NOMO-1 treated with dmso at 0.1 percent for 144 hours (cell line): ENCODE data around the gene TP53I3.
"Not testable (repeated sequence)": the region's sequence is repeated elsewhere in the genome, so short reads cannot be mapped to it uniquely, and the experiment has no call there.

Experiments used
- DNase-seq: peaks from one replicate; lab custom pipeline; 2025; ENCODE audit not compliant: unreplicated experiment; lab: John Stamatoyannopoulos, UW

The TP53I3 gene

DNA sequence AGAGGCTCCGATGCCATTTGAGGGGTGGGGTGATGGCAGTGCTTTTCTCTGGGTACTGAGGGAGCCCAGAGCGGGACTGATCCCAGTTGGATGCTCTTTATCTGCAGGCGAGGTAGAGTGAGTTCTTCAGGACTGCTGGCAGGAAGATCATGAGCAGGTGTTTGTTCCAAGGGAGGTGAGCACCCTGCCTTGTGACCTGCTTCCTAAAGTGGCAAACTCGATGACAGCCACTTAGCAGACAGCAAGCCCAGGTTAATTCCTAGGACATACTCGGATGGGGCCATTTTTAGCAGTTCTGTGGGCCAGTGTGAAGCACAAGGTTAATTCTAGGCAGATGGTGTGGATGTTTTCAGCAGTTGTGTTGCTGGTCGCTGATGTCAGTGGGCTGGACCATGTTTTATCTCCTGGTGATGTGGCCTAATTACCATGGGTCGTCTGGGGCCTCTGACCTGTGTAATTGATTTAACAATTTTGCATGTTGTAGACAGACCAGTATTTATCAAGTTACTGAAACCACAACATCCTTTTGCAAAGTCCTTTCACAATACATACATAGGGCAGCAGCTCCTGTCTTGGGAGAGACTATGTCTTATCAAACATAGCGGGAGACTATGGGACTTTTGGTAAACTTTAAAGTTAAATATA lies 30.1 kb downstream of the TP53I3 start:
- DNase-seq, result no peak

DNA sequence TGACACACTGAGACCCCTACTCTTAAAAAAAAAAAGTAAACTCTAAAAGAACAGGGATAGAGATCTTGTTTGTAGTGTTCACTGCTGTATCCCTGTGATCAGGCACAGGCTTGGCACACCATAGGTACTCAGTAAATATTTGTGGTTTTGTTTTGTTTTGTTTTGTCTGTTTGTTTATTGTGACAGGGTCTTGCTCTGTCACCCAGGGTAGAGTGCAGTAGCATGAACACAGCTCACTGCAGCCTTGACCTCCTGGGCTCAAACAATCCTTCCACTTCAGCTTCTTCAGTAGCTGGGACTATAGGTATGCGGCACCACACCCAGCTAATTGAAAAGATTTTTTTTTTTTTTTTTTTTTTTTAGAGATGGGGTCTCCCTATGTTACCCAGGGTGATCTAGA lies 31.7 kb downstream of the TP53I3 start:
- no peak for DNase-seq

DNA sequence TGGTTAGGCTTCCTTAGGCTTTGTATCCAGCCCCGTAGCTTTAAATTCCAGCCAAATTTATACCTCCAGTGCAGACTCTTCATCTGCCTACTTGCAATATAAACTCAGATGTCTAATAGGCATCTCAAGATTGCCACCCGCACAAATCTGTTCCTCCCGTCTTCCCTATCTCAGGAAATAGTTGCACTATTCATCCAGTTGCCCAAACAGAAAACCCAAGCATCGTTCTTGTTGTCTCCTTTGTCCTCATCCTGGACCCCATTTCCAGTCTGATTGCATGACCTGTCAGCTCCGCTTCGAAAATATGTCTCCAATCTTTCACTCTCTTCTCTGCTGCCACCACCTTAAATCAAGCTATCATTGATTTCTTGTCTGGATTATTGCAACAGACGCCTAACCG lies 32.8 kb downstream of the TP53I3 start:
- no peak for DNase-seq

DNA sequence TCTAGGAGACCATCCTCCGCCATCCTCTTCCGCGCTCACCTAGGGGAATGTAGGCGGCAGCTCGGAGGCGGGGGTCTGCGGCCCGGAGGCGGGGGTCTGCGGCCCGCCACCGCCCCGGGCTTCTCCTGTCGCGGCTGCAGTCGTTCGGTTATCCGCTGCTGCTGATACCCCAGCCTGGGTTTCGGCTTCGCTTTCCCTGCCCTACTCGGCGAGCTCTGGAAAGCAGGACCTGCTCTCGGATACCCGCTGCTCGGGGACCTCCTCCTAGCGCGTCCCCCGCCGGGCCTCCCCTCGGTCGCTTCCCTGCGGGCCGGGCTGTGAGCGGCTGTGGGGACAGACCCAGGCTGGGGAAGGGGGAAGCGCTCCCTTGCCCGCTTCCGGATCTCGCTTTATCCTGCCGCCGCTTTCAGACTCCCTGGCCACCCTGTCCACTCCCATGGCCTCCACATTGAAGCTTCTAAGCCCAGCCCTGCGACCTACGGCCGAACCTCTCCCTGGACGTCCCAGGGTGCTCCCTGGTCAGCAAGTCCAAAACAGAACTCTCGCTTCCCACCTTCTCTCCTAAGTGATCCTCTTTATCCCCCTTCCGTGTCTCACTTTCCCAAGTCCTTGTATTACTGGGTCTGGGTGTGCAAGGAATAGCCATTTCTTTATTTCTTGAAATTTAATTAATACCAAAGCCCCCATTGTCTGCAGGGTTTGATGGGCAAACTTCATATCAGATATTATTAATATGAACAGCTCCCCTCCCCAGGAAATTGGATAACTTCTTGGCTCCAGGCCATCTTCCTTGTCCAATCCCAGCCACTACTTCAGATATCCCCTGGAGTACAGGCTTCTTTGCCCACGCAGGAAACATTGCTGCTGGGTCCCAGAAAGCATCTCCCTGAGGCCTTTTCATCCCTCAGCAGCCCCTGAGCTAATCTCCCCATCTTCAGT lies 34.3 kb downstream of the TP53I3 start:
- no peak for DNase-seq

DNA sequence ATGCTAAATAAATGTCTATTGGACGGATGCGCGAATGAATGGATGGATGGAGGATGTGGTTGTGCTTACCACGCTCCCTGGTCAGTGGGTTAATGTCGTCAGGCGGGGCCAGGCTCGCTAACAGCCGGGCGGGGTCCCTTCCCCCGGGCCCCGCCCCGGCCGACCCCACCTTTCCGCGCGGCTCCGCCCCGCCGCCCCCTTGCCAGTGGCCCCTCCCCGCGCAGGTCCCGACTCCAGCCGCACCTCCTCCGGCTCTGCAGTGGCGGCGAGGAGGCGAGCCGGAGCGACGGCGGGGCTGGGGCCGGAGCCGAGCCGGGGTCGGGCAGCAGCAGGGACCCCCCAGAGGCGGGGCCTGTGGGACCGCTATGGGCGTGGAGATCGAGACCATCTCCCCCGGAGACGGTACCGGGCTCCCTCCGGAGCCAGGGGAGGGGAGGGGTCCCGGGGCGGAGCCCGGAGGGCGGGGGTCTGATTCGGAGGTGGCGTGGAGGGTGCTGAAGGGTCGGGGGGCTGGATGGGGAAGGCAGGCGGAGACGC lies 35.1 kb downstream of the TP53I3 start, which contains the start of gene FKBP1B:
TSS of gene FKBP1B (plus strand) at position 257 of the 537 bp plus-strand sequence. CDS start at position 366, 109 bp downstream.
- DNase-seq, result no peak

DNA sequence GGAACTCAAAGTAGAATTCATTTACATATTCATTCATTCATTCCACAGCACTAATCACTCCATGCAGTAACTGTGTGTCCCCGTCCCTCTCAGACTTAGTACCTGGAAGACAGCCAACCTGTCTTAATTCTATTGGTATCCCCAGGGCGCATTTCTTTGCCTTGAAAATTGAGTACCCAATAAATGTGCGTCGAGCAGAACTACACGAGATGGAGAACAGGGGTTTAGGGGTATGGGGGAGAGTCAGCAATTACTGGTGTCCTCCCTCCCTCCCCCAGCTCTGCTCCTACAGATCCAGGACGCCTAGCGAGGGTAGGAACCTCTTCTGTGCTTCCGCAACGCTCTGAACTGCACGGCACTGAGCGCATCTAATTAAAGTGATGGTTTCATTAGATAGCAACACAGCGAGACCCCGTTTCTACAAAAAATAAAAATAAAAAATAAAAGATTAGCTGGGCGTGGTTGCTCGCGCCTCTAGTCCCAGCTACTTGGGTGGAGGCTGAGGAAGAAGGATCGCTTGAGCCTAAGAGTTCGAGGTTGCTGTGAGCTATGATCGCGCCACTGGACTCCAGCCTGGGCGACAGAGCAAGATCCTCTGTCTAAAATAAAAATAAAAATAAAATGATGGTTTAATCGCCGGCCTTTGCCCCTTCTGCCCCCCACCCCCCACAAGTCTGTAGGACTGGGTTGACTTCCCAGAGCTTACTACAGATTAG lies 35.7 kb downstream of the TP53I3 start:
- no peak for DNase-seq

DNA sequence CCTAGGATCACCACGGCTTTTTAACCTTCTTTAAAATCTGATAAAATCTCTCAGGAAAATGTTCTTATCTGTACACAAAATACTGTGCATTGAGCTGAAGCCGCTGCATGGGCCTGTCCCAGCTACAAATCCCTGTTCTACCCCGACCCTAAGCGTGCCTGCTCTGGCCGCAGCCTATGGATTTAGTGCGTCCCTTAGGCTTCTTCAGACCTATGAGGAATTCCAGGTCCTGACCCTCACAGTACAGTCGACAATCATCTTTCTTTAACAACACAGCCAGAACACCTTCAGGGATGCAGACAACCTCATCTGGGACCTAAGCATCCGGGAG lies 37.0 kb downstream of the TP53I3 start:
- no peak for DNase-seq

DNA sequence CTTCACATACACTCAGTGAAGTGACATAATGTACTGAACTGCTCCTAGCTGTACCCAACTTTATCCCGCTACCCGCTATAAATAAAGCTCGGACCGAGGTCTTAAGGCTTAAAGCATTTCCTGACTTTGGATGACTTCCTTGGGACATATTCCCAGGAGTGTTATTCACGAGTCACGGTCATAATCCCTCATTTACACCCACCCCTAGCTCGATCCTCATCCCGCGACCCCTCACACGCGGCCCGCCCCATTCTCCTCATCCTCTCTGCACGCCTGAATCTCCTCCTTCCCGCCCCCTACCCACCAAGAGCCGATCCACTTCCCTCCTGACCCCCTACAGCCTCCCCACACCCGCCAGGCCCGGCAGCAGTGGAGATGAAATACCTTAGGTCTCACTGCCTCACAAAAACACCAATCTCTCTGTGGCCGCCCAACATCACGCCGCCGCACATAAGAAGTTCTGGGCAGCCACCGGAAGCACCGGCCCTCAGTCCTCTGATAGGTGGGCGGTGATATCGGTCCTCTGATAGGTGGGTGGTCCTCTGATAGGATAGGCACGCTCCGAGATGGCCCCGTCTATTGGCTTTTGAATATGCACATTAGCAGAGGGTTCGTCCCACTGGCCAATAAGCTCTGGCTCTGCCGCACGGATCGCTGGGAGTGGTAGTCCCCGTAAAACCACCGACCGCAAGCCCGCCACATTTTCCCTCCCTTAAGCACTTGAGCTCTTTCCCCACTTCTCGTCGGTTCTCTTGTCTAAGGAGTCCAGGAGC lies 37.5 kb downstream of the TP53I3 start, which contains the start of gene WDCP:
TSS of gene WDCP (minus strand) at position 462 of the 773 bp plus-strand sequence. CDS start 7,897 bp downstream, outside the sequence.
- DNase-seq, result peak; percentile 98

DNA sequence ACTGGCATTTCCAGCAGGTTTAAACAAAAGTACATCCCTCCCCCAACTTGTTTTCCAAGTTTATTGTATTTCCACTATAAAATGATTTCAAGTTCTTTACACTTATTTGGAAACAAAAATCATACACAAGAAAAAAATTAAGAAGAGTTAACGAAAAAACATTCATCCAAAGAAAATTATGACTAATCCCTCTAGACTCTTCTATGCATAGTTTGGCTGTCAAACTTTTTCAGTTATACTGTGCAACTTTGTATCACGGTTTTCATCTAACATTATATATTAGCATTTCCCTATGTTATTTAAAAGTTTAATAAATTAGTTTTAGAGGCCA lies 38.1 kb downstream of the TP53I3 start:
- no peak for DNase-seq

DNA sequence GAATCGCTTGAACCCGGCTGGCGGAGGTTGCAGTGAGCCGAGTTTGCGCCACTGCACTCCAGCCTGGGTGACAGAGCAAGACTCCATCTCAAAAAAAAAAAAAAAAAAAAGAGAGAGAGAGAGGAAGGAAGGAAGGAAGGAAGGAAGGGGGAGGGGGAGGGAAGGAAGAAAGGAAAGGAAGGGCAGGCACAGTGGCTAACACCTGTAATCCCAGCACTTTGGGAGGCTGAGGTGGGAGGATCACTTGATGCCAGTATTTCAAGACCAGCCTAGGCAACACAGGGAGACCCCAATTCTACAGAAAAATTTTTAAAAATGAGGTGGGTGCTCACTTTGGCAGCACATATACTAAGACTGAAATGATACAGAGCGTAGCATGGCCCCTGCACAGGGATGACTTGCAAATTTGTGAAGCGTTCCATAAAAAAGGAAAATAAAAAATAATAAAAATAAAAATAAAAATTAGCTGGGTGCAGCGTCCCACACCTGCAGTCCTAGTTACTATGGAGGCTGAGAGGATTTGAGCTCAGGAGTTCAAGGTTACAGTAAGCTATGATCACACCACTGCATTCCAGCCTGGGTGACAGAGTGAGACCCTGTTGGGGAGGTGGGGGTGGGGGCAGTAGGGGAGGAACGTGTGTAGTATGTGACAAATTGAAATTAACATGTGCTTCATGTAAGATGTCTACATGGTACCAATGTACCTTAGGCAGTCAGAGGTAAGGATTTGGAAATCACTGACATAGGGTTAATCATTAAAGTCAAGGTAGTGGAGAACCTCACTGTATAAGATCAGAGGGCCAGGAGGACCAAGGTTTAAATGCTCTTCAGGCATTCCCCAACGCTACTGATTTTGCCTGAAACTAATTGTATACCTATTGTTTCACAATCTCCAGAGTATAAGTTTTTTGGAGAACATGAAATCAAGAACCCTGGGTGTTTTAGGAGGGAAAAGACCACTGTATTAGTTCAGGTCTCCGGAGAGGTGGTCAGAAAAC lies 38.8 kb downstream of the TP53I3 start:
- DNase-seq, result no peak

DNA sequence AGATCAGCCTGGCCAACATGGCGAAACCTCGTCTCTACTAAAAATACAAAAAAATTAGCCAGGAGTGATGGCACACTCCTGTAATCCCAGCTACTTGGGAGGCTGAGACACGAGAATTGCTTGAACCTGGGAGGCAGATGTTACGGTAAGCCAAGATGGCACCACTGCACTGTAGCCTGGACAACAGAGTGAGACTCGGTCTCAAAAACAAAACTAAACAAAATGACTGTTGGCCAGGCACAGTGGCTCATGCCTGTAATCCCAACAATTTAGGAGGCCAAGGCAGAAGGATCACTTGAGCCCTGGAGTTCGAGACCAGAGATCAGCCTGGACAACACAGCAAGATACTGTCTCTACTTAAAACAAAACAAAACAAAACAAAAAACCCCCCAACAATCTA lies 41.5 kb downstream of the TP53I3 start:
- not testable (repeated sequence) for DNase-seq

DNA sequence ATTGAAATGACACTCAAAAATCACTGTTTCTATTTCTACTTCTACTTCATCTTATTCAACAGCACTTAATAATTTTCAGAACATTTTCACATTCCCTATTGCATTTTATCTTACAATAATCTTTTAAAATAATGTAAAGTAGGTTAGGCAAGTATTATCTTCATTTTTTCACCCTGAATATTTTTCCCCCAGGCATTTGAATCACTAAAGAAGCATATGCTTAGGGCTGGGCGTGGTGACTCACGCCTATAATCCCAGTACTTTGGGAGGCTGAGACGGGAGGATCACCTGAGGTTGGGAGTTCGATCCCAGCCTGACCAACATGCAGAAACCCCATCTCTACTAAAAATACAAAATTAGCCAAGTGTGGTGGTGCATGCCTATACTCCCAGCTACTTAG lies 44.1 kb downstream of the TP53I3 start:
- DNase-seq, result no peak

DNA sequence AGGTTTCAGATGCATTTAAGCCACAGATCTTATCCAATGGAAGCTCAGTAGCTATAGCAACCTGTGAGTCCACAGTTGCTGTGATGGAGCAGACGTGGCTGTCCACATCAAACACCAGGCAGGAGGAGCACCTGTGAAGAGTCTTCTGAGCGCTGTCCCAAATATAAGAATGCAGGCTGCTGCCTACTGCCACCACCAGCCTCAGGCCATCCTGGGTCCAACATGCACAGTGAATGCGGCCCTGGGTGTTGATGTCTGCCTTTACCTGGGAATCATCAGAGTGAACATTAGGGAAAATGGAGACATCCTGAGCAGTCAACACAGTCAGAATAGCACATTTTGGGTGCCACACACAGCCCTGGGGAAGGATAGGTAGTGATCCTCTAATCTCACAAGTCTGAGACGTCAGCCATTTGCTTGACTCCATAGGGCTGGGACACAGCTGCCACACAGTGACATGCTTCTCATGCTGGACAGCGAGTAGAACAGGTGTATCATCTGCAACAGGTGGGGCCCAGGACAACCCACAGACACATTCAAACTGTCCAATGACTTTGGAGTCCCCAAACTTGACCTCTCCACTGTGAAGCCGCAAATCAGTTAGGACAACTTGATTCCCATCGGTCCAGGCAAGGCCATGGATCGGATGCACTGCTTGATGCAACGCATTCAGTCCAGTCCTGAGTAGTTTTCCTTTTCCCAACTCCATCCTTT lies 45.7 kb downstream of the TP53I3 start:
- no peak for DNase-seq
